Spleen (tissue), 11 donors: ENCODE measurements around the gene DENND1A. TPM values are rescaled to one million over a fixed set of nuclear protein-coding genes. Genes with fewer than 3 reads are reported as not detected.

ENCODE experiments used
- DNase-seq: peaks from one replicate; pipeline ENCODE4 v3.0.0-alpha.2; 2020
- H3K27ac ChIP-seq, 8 donors: fragments of 200-600 bp; sonication (generic) in 7 of 8; 1 replicate in 4 of 8; 2 replicates in 4 of 8; pipeline versions ENCODE4 v1.5.0 to v1.8.0; 2016 to 2021; ENCODE audit warnings: inconsistent platforms in 4 of 8, mild to moderate bottlenecking in 4 of 8, moderate library complexity in 1 of 8
- H3K27me3 ChIP-seq, 7 donors: fragments of 200-600 bp; sonication (generic) in 6 of 7; replicated peaks in 1 of 7; 1 replicate in 4 of 7; 2 replicates in 3 of 7; pipeline versions ENCODE4 v1.5.0 to v1.8.0; 2016 to 2021; ENCODE audit warnings: inconsistent platforms in 3 of 7, mild to moderate bottlenecking in 1 of 7
- H3K36me3 ChIP-seq, 6 donors: fragments of 200-600 bp; sonication (generic) in 5 of 6; 1 replicate in 4 of 6; 2 replicates in 2 of 6; pipeline versions ENCODE4 v1.5.0 to v1.8.0; 2016 to 2021; ENCODE audit warnings: inconsistent platforms in 2 of 6
- H3K4me1 ChIP-seq, 6 donors: fragments of 200-600 bp; sonication (generic) in 5 of 6; 1 replicate in 3 of 6; 2 replicates in 3 of 6; pipeline versions ENCODE4 v1.5.0 to v1.8.0; 2016 to 2021; ENCODE audit warnings: inconsistent platforms in 3 of 6
- H3K4me3 ChIP-seq, 8 donors: fragments of 200-600 bp; sonication (generic) in 7 of 8; 1 replicate in 4 of 8; 2 replicates in 4 of 8; pipeline versions ENCODE4 v1.5.0 to v1.8.0; 2016 to 2021; ENCODE audit warnings: inconsistent platforms in 4 of 8, mild to moderate bottlenecking in 4 of 8, moderate library complexity in 2 of 8
- H3K9me3 ChIP-seq, 8 donors: fragments of 200-600 bp; sonication (generic) in 7 of 8; 1 replicate in 4 of 8; 2 replicates in 4 of 8; pipeline versions ENCODE4 v1.5.0 to v1.8.0; 2016 to 2021; ENCODE audit warnings: inconsistent platforms in 4 of 8
- CTCF ChIP-seq, 11 experiments: fragments of 200-600 bp in 7 of 11; fragments of 450-650 bp in 4 of 11; sonication (generic) in 4 of 11; IDR thresholded peaks in 8 of 11; conservative IDR thresholded peaks in 3 of 11; 1 replicate in 7 of 11; 2 replicates in 4 of 11; pipeline versions ENCODE4 v1.4.0 to v1.8.0; 2016 to 2021; ENCODE audit warnings: antibody characterized with exemption in 11 of 11, inconsistent platforms in 4 of 11, mild to moderate bottlenecking in 1 of 11
- POLR2A ChIP-seq, 3 donors: fragments of 450-650 bp; IDR thresholded peaks; one replicate each; pipeline ENCODE4 v1.5.1; 2017; ENCODE audit warnings: antibody characterized with exemption in 3 of 3, mild to moderate bottlenecking in 1 of 3
- POLR2AphosphoS5 ChIP-seq, 3 donors: sonication (generic); formaldehyde crosslinking; IDR thresholded peaks; one replicate each; pipeline ENCODE4 v1.5.1; 2017; ENCODE audit warnings: antibody characterized with exemption in 3 of 3
- WGBS, 5 donors: extraction: QIAGEN DNeasy Blood & Tissue Kit in 3 of 5; methylation state at CpG; one replicate each; pipeline versions ENCODE4 v1.1.5 to v1.1.7; 2013 to 2018; 5-methylcytosine and 5-hydroxymethylcytosine counted together
- intact Hi-C: fragments of 100-400 bp; cut with DNase I; formaldehyde crosslinking; loops from one replicate; pipeline ENCODE4 v1.15.0; 2023; ENCODE audit warnings: low total_unique reads
- polyA plus RNA-seq, 3 donors: library from polyadenylated mRNA; stranded (reverse); fragments of 200-250 nt; gene quantifications; one replicate each; pipeline ENCODE4 v1.2.1, GENCODE V29; 2013
- total RNA-seq, 7 donors: library from RNA; depleted of rRNA in 3 of 7; stranded (reverse); fragments of >200 nt in 3 of 7; fragmentation: NEBNext Ultra II Directional in 4 of 7; extraction: Animal tissue kit (Norgen Biotek cat#: 25700) in 4 of 7; gene quantifications; one replicate each; pipeline versions ENCODE4 v1.1.0 to v1.2.1, GENCODE V29; 2016 to 2021
- donor health status: healthy with polysubstance abuse.
- donor health status: DM: no; HTN: no; CAD: no; lungs with moderate emphysema.
- donor health status: DM: no; HTN: no; CAD: no.
- donor health status: Bipolar disorder and iron deficiency.
- donor health status: healthy.
- donor health status: DM: no; HTN: no; CAD: no.
- donor health status: DM: yes; HTN: yes; CAD: no.

The DENND1A gene
- total and polyA plus RNA-seq, 10 donors = 5.4 to 59.3 (median 48.8) TPM

DNA sequence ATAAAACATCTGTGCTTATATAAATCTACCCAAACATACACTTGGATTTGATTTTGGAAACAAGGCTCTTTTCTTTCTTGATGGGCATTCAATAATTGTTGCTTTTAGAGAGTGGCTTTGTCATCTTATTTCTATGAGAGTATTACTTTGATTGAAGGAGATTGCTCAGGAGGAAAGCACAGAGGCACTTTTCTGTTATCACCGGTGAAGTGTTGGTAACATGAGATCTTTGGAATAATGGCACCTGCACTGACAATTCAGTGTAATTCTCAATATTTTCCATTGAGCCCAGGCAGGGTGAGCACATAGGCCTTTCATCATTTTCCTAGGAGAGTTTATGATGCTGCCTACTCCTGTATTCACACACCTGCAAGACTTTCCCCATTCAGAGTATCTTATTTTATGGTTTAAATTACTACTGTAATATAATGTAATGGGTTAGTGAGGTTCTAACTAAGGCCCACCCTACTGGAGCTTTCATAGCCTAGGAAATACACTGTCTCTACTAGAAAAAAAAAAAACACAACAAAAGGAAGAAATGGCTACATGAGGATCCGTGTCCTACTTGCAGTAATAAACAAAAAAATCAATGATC lies 244.3 kb downstream of the DENND1A start:
- intact Hi-C loops = no loop called here
- 84 to 95% (median 90%) methylated on average over 2 of the region's 2 CpGs for WGBS, 5 donors
- H3K27me3 ChIP-seq = no peaks in the 10 kb centered on the region
- H3K4me1 ChIP-seq = peaks cover 9 to 46% (median 22%) of the 10 kb centered on the region in 6 donors
- no peak for TF ChIP-seq POLR2AphosphoS5 (IDR thresholded peaks at IDR 0.05)
- no peak for TF ChIP-seq POLR2A (IDR thresholded peaks at IDR 0.05)
- TF ChIP-seq CTCF (IDR thresholded peaks at IDR 0.05 in 8 of 11, conservative IDR thresholded peaks at IDR 0.05 in 3 of 11) = no peak
- H3K36me3 ChIP-seq = peaks cover 0 to 5% (median 0%) of the 10 kb centered on the region in 6 donors
- H3K9me3 ChIP-seq = no peaks in the 10 kb centered on the region
- no peak for DNase-seq
- H3K4me3 ChIP-seq = no peak overlapping the region
- no peak overlapping the region for H3K27ac ChIP-seq

- no peak for DNase-seq
- H3K4me3 ChIP-seq = no peak overlapping the region
- 46 to 76% (median 57%) methylated on average over 2 of the region's 2 CpGs for whole genome bisulfite sequencing, 5 donors
- intact Hi-C loops = no loop called here
- TF ChIP-seq POLR2AphosphoS5 (IDR thresholded peaks at IDR 0.05) (no peak), CTCF (IDR thresholded peaks at IDR 0.05 in 8 of 11, conservative IDR thresholded peaks at IDR 0.05 in 3 of 11) (no peak)
- no peak overlapping the region for H3K27ac ChIP-seq
- H3K36me3 ChIP-seq = peaks cover 0 to 3% (median 0%) of the 10 kb centered on the region in 6 donors
- H3K9me3 ChIP-seq = no peaks in the 10 kb centered on the region
- peaks cover 9 to 56% (median 27%) of the 10 kb centered on the region in 6 donors for H3K4me1 ChIP-seq
- no peaks in the 10 kb centered on the region for H3K27me3 ChIP-seq
Measured at GRCh38 chr9:123684393-123685149, 245.4 kb downstream of the DENND1A start.

GRCh38 chr9:123682746-123683145 lies 247.2 kb downstream of the DENND1A start:
- no peak overlapping the region for H3K4me3 ChIP-seq
- WGBS, 5 donors = 86 to 100% (median 93%) methylated on average over 2 of the region's 2 CpGs
- peaks cover 17 to 66% (median 31%) of the 10 kb centered on the region in 6 donors for H3K4me1 ChIP-seq
- DNase-seq = no peak
- intact Hi-C loops = no loop called here
- no peaks in the 10 kb centered on the region for H3K9me3 ChIP-seq
- H3K27ac ChIP-seq = no peak overlapping the region
- H3K36me3 ChIP-seq = no peaks in the 10 kb centered on the region
- TF ChIP-seq CTCF (IDR thresholded peaks at IDR 0.05 in 8 of 11, conservative IDR thresholded peaks at IDR 0.05 in 3 of 11) (no peak), POLR2A (IDR thresholded peaks at IDR 0.05) (no peak), POLR2AphosphoS5 (IDR thresholded peaks at IDR 0.05) (no peak)
- no peaks in the 10 kb centered on the region for H3K27me3 ChIP-seq

- 93 to 98% (median 95%) methylated on average over 8 of the region's 8 CpGs for WGBS, 5 donors
- no peak overlapping the region for H3K27ac ChIP-seq
- DNase-seq = no peak
- peaks cover 0 to 10% (median 0%) of the 10 kb centered on the region in 6 donors for H3K36me3 ChIP-seq
- H3K4me3 ChIP-seq = no peak overlapping the region
- no peaks in the 10 kb centered on the region for H3K27me3 ChIP-seq
- TF ChIP-seq POLR2AphosphoS5 (IDR thresholded peaks at IDR 0.05) = no peak
- no peak for TF ChIP-seq POLR2A (IDR thresholded peaks at IDR 0.05)
- TF ChIP-seq CTCF (IDR thresholded peaks at IDR 0.05 in 8 of 11, conservative IDR thresholded peaks at IDR 0.05 in 3 of 11) = no peak
- intact Hi-C loops = no loop called here
- H3K9me3 ChIP-seq = no peaks in the 10 kb centered on the region
- peaks cover 5 to 49% (median 25%) of the 10 kb centered on the region in 6 donors for H3K4me1 ChIP-seq
Measured at GRCh38 chr9:123680352-123680751, 249.6 kb downstream of the DENND1A start.
